Natural killer cell treated with Interleukin-12 subunit alpha and Interleukin-12 subunit beta and Interleukin-15 and Interleukin-18, amount 100 ng/mL, for 72 hours (primary cell): ENCODE results near the gene NEMP2. TPM values are rescaled to one million over a fixed set of nuclear protein-coding genes. Genes with fewer than 3 reads are reported as not detected.

Source experiments
- ATAC-seq, 2 donors: fragments of 150-1000 bp; cut with Tn5 transposase in 1 of 2; sonication (Bioruptor Pico), chemical (Tn5 transposase) in 1 of 2; 2 replicates each; pipeline ENCODE4 v1.10.0; 2021
- DNase-seq: peaks from one replicate; pipeline ENCODE4 v3.0.0; 2022; ENCODE audit warnings: low spot score
- H3K27ac Mint-ChIP-seq, 2 donors: 1 replicate in 1 of 2; 2 replicates in 1 of 2; pipeline ENCODE4 v1.8.0; 2022; ENCODE audit warnings: mixed read lengths in 2 of 2, mild to moderate bottlenecking in 1 of 2, moderate library complexity in 1 of 2
- H3K27me3 Mint-ChIP-seq, 2 donors: 1 replicate in 1 of 2; 2 replicates in 1 of 2; pipeline ENCODE4 v1.8.0; 2022; ENCODE audit warnings: mixed read lengths in 2 of 2
- H3K36me3 Mint-ChIP-seq: one replicate; pipeline ENCODE4 v1.8.0; 2022; ENCODE audit warnings: mixed read lengths
- H3K4me1 Mint-ChIP-seq, 2 donors: 1 replicate in 1 of 2; 2 replicates in 1 of 2; pipeline ENCODE4 v1.8.0; 2022; ENCODE audit warnings: low read depth in 2 of 2, mixed read lengths in 2 of 2, mild to moderate bottlenecking in 1 of 2
- H3K4me3 Mint-ChIP-seq: one replicate; pipeline ENCODE4 v1.8.0; 2022; ENCODE audit warnings: mixed read lengths
- H3K9me3 Mint-ChIP-seq: 2 replicates; pipeline ENCODE4 v1.8.0; 2022; ENCODE audit warnings: mixed read lengths
- total RNA-seq, 2 donors: library from RNA; stranded (reverse); gene quantifications; one replicate each; pipeline ENCODE4 v1.2.3, GENCODE V29; 2022

Gene NEMP2
- total RNA-seq, 2 donors from 2014 or later, result 8.3 to 9.4 TPM

DNA sequence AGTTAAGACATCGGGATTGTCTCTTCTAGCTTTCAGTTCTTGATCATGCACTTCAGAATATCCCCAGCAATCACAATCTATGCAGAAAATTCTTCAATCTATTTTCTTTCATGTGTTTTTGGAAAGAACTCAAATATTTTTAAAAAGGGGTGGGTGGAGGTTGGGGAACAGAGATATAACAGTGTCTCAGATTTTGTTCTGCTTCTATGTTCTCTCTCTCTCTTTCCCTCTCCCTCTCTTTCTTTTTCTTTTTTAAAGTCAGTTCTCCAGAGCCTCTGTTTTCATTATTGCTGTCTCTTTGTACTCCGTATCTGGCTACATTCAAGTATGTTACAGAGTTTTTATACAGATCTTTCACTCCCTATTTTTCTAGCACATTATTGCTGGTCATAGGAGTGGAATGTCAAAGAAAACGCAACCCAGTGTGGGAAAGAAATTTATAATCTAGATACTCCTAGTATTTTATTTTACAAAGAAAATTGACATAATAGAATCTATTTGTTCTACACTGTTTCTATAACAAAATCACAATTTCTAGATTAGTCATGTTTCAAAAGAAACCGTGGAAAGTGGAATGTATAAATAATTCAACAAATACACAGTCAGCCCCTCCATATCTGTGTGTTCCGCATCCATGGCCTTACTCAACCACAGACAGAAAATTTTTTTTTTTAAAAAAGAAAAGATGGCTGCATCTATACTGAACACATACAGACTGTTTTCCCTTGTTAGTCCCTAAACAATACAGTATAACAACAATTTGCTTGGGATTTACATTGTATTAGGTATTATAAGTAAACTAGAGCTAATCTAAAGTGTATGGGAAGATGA, 11.2 kb upstream of the NEMP2 start:
- H3K4me3 Mint-ChIP-seq, result no peak overlapping the region
- H3K27ac Mint-ChIP-seq, result no peak overlapping the region
- peaks cover 10% of the 10 kb centered on the region for H3K9me3 Mint-ChIP-seq
- H3K4me1 Mint-ChIP-seq, result peaks cover 6 to 7% of the 10 kb centered on the region in 2 donors
- no peak for DNase-seq
- no peak for ATAC-seq
- peaks cover 24% of the 10 kb centered on the region for H3K36me3 Mint-ChIP-seq
- H3K27me3 Mint-ChIP-seq, result no peaks in the 10 kb centered on the region

DNA sequence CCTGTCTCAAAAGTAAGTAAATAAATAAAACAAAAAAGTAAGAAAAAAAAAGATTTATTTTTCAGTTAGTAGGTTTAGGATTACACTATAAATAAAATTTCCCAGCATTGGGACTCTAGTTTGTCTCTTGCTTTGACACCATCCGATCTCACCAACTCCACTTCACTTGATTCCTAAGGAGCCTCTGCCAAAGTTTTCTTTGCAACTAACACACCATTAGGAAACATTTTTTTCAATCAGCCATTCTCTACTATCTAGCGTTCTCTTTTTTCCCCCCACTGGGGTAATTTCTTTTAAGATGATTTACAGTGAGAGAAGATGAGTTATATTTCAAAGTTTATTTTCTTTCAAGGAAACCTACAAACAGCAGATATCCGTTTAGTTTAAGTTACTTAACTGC, 10.6 kb upstream of the NEMP2 start:
- Mint-ChIP-seq H3K36me3 (peaks cover 31% of the 10 kb centered on the region), H3K4me3 (no peak overlapping the region), H3K27me3 (no peaks in the 10 kb centered on the region), H3K4me1 (peaks cover 6 to 7% of the 10 kb centered on the region in 2 donors), H3K9me3 (peaks cover 14% of the 10 kb centered on the region), H3K27ac (no peak overlapping the region)
- ATAC-seq (no peak), DNase-seq (no peak)

DNA sequence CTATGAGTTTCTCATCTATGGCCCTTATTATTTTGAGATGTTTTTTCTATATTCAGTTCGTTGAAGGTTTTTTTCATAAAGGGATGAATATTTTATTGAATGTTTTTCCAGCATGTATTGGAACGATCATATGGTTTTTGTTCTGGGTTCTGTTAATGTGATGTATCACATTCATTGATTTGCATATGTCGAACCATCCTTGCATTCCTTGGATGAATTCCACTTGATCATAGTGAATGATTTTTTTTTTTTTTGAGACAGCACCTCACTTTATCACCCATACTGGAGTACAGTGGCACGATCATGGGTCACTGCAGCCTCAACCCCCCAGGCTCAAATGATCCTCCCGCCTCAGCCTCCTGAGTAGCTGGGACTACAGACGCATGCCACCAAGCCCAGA, 5.5 kb upstream of the NEMP2 start:
- Mint-ChIP-seq H3K27ac (no peak overlapping the region), H3K9me3 (peaks cover 38% of the 10 kb centered on the region), H3K4me3 (no peak overlapping the region), H3K36me3 (peaks cover 66% of the 10 kb centered on the region), H3K27me3 (no peaks in the 10 kb centered on the region), H3K4me1 (peaks cover 14 to 17% of the 10 kb centered on the region in 2 donors)
- ATAC-seq, result no peak
- DNase-seq, result no peak

DNA sequence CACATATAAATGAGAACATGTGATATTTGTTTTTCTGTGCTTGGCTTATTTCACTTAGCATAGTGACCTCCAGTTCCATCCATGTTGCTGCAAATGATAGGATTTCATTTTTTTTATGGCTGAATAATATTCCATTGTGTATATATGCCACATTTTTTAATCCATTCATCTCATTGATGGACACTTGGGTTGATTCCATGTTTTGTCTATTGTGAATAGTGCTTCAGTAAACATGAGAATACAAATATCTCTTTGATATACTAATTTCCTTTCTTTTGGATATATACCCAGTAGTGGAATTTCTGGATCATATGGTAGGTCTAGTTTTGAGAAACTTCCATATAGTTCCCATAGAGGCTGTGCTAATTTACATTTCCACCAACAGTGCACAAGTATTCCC, 3.7 kb upstream of the NEMP2 start:
- H3K4me3 Mint-ChIP-seq, result no peak overlapping the region

DNA sequence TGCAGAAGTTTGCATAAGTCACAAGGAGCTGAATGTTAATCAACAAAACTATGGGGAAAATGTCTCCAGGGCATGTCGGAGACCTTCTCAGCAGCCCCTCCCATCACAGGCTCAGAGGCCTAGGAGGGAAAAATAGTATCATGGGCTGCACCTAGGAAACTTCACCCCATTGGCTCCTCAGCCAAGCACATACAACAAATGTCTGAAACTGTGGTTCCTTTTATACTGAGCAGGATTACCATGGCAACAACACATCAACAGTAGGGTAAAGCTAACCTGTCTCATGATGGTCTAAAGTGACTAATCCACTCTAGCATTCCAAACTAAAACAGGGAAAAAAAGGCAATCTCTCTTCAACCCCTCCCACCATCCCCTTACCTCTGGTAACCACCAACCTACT, 3.2 kb upstream of the NEMP2 start:
- ATAC-seq, result no peak
- Mint-ChIP-seq H3K27me3 (no peaks in the 10 kb centered on the region), H3K27ac (no peak overlapping the region), H3K4me1 (peaks cover 27 to 28% of the 10 kb centered on the region in 2 donors), H3K4me3 (no peak overlapping the region), H3K36me3 (peaks cover 62% of the 10 kb centered on the region), H3K9me3 (peaks cover 38% of the 10 kb centered on the region)
- DNase-seq, result no peak

More for the DNA sequence above, 3.7 kb upstream of the NEMP2 start:
- peaks cover 66% of the 10 kb centered on the region for H3K36me3 Mint-ChIP-seq
- H3K27ac Mint-ChIP-seq, result no peak overlapping the region
- H3K27me3 Mint-ChIP-seq, result no peaks in the 10 kb centered on the region
- DNase-seq (no peak), ATAC-seq (no peak)
- H3K4me1 Mint-ChIP-seq, result peaks cover 24 to 26% of the 10 kb centered on the region in 2 donors
- peaks cover 38% of the 10 kb centered on the region for H3K9me3 Mint-ChIP-seq

DNA sequence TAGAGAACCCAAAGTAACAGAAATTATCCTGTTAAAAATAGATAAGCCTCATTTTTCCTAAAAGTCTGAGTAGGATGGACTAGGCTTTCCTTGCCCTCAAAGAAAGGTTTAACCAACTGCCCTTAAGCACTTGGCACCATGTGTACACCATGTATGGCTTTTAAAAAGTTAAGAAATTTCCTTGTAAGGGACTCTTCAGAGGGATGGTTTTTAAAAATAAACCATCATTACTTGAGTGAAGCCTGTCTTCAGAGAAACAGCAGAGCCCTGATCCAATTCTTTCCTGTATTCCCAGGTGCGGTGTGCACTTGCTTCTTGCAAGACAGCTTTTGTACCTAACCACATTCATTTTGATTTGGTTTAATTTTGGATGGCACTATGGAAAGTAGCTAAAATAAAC, 1.1 kb upstream of the NEMP2 start:
- H3K4me1 Mint-ChIP-seq, result peaks cover 25 to 40% of the 10 kb centered on the region in 2 donors
- no peak for DNase-seq
- peaks cover 26% of the 10 kb centered on the region for H3K9me3 Mint-ChIP-seq
- peaks cover 41% of the 10 kb centered on the region for H3K36me3 Mint-ChIP-seq
- peak overlapping the region; percentile 76 to 100 for H3K27ac Mint-ChIP-seq
- peak overlapping the region; percentile 98 for H3K4me3 Mint-ChIP-seq
- no peak for ATAC-seq
- H3K27me3 Mint-ChIP-seq, result no peaks in the 10 kb centered on the region

DNA sequence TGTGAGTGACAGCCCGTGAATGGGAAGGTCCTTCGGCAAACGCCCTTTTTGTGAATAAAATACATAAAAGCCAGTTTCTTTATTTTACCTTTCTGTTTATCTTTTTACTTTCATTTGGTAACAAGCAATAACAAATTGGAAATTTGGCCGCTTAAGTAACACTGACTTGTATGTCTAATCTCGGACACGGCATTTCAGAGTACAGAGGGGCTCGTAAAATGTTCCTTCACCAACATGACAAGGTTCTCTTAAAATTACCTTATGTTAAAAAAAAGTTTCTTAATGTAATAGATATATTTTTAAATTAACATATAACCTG, 558 bp upstream of the NEMP2 start:
- Mint-ChIP-seq H3K4me1 (peaks cover 30 to 44% of the 10 kb centered on the region in 2 donors), H3K4me3 (peak overlapping the region; percentile 98), H3K27ac (peak overlapping the region; percentile 76 to 100), H3K9me3 (peaks cover 24% of the 10 kb centered on the region), H3K36me3 (peaks cover 36% of the 10 kb centered on the region), H3K27me3 (no peaks in the 10 kb centered on the region)
- DNase-seq (no peak), ATAC-seq (no peak)

DNA sequence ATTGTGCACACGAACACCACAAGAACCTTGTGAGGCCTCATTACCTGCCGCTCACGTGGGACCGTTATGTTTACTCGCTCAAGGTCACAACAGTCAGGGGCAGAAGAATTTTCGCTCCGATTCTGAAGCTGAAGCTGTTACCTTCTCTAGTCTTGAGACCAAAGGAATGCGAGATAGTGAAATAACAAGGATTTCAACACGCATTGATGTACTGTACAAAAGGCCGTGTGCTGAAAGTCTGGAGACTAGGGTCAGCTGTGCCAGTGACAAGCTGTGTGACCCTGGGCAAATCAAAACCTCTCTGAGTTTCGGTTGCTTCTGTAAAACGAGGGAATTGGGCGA, 583 bp downstream of the NEMP2 start:
- H3K4me3 Mint-ChIP-seq, result peak overlapping the region; percentile 98
- peak overlapping the region; percentile 99 to 100 for H3K27ac Mint-ChIP-seq
- no peaks in the 10 kb centered on the region for H3K27me3 Mint-ChIP-seq
- H3K36me3 Mint-ChIP-seq, result peaks cover 25% of the 10 kb centered on the region
- H3K9me3 Mint-ChIP-seq, result peaks cover 16% of the 10 kb centered on the region
- ATAC-seq (peak in 1 of 2 donors; percentile 2), DNase-seq (no peak)
- H3K4me1 Mint-ChIP-seq, result peaks cover 41 to 55% of the 10 kb centered on the region in 2 donors

DNA sequence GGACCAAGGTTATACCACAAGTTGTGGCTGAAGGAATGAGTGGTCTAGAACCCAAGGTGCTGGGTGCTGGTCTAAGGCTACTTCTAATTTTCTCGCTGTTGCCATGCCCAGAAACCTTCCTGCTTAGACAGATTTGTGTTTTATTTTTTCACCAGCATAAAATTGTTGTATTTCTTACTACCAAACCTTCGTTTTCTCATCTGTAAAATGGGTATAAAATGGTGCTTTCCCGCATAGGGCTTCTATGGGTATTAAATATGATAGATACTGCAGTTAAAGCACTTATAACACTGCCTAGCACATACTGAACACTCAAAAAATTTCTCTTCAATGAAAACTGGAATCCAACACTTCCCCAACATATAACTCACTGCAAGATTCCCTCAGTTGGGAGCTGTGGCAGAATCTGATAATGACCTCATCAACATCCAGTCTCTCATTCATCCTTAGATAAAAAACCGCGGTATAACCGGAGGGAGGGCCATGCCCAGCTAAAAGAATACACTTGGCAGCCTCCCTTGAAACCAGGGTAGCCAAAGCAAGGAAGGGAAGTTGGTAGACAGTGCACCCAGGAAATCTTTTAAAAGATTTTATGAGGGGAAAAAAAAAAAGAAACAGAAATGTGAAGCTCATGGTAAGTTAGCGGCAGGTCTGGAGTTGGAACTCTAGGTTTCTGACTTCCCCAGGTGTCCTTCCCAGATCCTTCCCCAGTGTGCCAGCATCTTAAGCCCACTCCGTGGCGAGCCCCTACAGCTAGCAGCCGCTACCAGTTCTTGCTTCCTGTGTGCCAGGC, 1.2 kb downstream of the NEMP2 start:
- DNase-seq (no peak), ATAC-seq (peak in 1 of 2 donors; percentile 51)
- Mint-ChIP-seq H3K4me1 (peaks cover 42 to 59% of the 10 kb centered on the region in 2 donors), H3K4me3 (peak overlapping the region; percentile 98), H3K36me3 (peaks cover 20% of the 10 kb centered on the region), H3K27me3 (no peaks in the 10 kb centered on the region), H3K9me3 (peaks cover 13% of the 10 kb centered on the region), H3K27ac (peak overlapping the region; percentile 99 to 100)

DNA sequence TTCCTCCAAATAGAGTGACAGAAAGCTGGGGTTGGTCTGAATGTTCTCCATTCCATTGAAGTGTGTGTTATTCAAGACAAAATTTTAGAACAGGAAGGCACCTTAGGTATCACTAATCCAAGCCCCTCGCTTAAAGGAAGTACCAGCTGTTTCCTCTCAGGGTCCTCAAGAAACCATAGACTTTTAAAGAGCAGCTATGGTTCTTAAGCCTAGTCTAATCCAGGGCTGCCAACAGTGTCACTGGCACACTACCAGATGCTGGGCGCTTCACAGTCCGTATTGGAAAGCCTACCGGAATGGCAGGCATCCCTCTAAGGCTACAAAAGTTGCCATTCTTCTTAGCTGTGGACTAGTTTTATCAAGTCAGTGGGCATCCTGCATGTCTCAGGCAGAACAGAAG, 1.9 kb downstream of the NEMP2 start:
- Mint-ChIP-seq H3K4me1 (peaks cover 48 to 59% of the 10 kb centered on the region in 2 donors), H3K36me3 (peaks cover 12% of the 10 kb centered on the region), H3K27me3 (no peaks in the 10 kb centered on the region), H3K9me3 (peaks cover 13% of the 10 kb centered on the region), H3K4me3 (peak overlapping the region; percentile 98), H3K27ac (peak overlapping the region; percentile 99 to 100)
- DNase-seq, result no peak
- ATAC-seq, result no peak

DNA sequence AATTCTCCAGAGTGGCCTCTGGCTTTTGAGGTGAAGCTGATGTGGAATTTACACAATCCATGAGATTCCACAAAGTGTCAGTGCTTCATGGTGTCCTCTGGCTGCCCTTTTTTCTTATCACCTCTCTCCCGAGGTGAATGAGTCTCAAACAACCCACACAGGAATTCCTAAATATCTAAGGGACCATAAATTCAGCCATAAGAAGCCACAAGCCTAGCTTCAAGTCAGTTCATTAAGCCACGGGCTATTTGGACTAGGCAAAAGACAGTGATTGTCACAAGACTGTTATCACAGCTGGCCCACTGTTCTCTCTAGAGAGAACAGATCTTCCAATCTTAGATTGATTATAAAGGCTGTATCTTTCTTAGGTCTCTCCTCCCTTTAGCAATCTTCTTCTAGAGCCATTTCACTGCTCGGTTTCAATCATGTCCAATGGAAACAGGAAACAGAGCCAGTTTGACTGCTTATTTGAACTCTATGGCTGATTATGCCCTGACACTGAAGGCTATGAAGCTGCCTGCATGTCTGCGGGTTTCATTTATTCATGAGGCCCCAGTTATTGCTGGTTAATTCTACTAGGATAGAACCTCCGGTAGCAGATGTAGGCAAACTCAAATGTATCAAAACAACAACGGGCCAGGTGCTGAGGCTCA, 4.1 kb downstream of the NEMP2 start:
- Mint-ChIP-seq H3K36me3 (no peaks in the 10 kb centered on the region), H3K27me3 (no peaks in the 10 kb centered on the region), H3K4me3 (peak overlapping the region; percentile 4), H3K4me1 (peaks cover 47 to 59% of the 10 kb centered on the region in 2 donors), H3K27ac (peak overlapping the region; percentile 33 to 70), H3K9me3 (peaks cover 4% of the 10 kb centered on the region)
- no peak for DNase-seq
- ATAC-seq, result no peak

DNA sequence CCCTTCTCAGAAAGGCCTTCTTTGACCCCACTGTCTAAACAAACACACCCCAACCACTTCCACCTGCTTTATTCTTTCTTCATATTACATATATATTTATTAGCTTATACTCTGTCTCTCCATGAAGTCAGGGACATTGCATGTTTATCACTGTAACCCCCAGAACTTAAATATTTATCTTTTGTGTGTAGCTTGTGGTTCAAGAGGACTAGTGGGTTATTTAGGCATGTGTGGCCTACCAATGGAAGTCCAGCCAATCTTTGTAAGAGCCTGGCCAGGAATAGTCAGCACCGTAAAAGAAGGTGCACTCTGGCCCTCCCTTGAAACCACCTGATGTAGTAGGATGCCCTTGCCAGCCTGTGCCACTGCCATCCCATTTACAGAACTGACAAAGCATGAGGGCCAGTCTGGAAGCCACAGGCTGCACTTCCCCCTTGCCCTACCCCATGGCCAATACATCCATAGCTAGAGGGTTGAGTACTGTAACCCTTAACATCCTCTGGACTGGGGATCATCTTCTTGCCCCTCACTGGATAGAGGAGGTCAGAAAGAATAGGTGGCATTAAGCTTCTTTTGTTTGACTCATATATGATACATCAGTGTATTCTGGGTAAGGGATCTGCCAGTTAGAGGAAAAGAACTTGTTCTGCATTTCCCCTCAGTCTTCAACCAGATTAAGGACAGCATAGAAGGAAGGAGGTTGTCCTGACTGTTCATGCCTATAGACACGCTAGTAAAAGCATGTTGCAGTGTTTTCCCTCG, 4.9 kb downstream of the NEMP2 start:
- Mint-ChIP-seq H3K9me3 (peaks cover 4% of the 10 kb centered on the region), H3K4me1 (peaks cover 48 to 62% of the 10 kb centered on the region in 2 donors), H3K4me3 (peak overlapping the region; percentile 4), H3K27ac (peak overlapping the region; percentile 21 to 70), H3K27me3 (no peaks in the 10 kb centered on the region), H3K36me3 (no peaks in the 10 kb centered on the region)
- DNase-seq (no peak), ATAC-seq (no peak)

DNA sequence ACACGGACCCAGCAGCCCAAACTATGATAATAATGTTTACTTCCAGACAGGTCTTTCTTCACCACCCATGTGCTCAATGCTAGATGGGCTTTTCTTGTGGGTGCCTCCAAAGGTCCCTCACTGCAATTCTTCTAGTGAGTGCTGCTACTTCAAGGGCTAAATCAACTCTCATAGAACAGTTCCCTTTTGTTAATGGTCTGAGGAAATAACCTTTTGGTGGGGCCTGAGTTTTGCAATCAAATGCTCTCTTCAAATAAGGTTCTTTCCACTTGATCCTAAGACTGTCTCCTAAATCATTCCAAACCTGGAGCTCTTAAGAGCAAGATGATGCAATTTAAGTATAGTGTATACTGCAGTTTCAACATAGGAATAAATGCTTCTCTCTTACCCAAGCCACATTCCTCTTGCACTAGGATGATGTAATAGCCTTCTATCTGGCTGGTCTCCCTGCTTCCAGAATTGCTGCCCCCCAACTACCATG, 6.0 kb downstream of the NEMP2 start:
- H3K27me3 Mint-ChIP-seq, result no peaks in the 10 kb centered on the region
- ATAC-seq (no peak), DNase-seq (no peak)
- H3K27ac Mint-ChIP-seq, result peak overlapping the region in 1 of 2 donors; percentile 70
- peaks cover 43 to 60% of the 10 kb centered on the region in 2 donors for H3K4me1 Mint-ChIP-seq
- H3K36me3 Mint-ChIP-seq, result no peaks in the 10 kb centered on the region
- peaks cover 4% of the 10 kb centered on the region for H3K9me3 Mint-ChIP-seq
- no peak overlapping the region for H3K4me3 Mint-ChIP-seq
